Esophagus muscularis mucosa (tissue), 4 donors: ENCODE results near the gene GSS. TPM values are rescaled to one million over a fixed set of nuclear protein-coding genes. Genes with fewer than 3 reads are reported as not detected.

Source experiments
- DNase-seq: peaks from one replicate; pipeline ENCODE4 v3.0.0-alpha.2; 2017; ENCODE audit errors: extremely low spot score
- H3K27ac ChIP-seq, 4 donors: fragments of 200-600 bp; sonication (generic); replicated peaks in 1 of 4; 1 replicate in 3 of 4; 2 replicates in 1 of 4; pipeline ENCODE4 v1.5.1; 2016 to 2019; ENCODE audit warnings: mild to moderate bottlenecking in 1 of 4
- H3K27me3 ChIP-seq, 4 donors: fragments of 200-600 bp; sonication (generic); one replicate each; pipeline versions ENCODE4 v1.5.1 to v1.6.0; 2016 to 2019
- H3K36me3 ChIP-seq, 4 donors: fragments of 200-600 bp; sonication (generic); one replicate each; pipeline ENCODE4 v1.5.1; 2016 to 2019
- H3K4me1 ChIP-seq, 4 donors: fragments of 200-600 bp; sonication (generic); one replicate each; pipeline ENCODE4 v1.5.1; 2016 to 2019
- H3K4me3 ChIP-seq, 4 donors: fragments of 200-600 bp; sonication (generic); 1 replicate in 2 of 4; 2 replicates in 2 of 4; pipeline ENCODE4 v1.5.1; 2016 to 2019; ENCODE audit warnings: mild to moderate bottlenecking in 4 of 4, moderate library complexity in 1 of 4
- H3K9me3 ChIP-seq, 4 donors: fragments of 200-600 bp; sonication (generic); 1 replicate in 3 of 4; 2 replicates in 1 of 4; pipeline ENCODE4 v1.5.1; 2016 to 2019
- CTCF ChIP-seq, 3 experiments: fragments of 200-600 bp in 2 of 3; fragments of 450-650 bp in 1 of 3; sonication (generic) in 2 of 3; IDR thresholded peaks; one replicate each; pipeline ENCODE4 v1.5.1; 2017 to 2019; ENCODE audit warnings: antibody characterized with exemption in 3 of 3, mild to moderate bottlenecking in 2 of 3, moderate library complexity in 1 of 3
- EP300 ChIP-seq: sonication (generic); formaldehyde crosslinking; IDR thresholded peaks from one replicate; pipeline ENCODE4 v1.6.1; 2017; ENCODE audit warnings: antibody characterized with exemption
- POLR2A ChIP-seq: fragments of 450-650 bp; IDR thresholded peaks from one replicate; pipeline ENCODE4 v1.6.1; 2017; ENCODE audit warnings: antibody characterized with exemption, moderate library complexity, mild to moderate bottlenecking, low read depth
- POLR2AphosphoS5 ChIP-seq, 2 donors: sonication (generic); formaldehyde crosslinking; IDR thresholded peaks; one replicate each; pipeline ENCODE4 v1.6.1; 2017; ENCODE audit warnings: antibody characterized with exemption in 2 of 2
- WGBS: methylation state at CpG from one replicate; pipeline ENCODE4 v1.1.5; 2018; 5-methylcytosine and 5-hydroxymethylcytosine counted together
- intact Hi-C: fragments of 100-400 bp; cut with DNase I; formaldehyde crosslinking; loops from one replicate; pipeline ENCODE4 v1.15.1; 2023
- total RNA-seq, 4 donors: library from RNA; depleted of rRNA; stranded (reverse); fragments of >200 nt; gene quantifications; one replicate each; pipeline versions ENCODE4 v1.1.0 to v1.2.1, GENCODE V29; 2016

The GSS gene
- total RNA-seq, 4 donors from 2014 or later, result 27.7 to 36.1 (median 28.5) TPM

GRCh38 chr20:35002426-35003210, 47.0 kb upstream of the GSS start:
- DNase-seq, result no peak
- H3K4me1 ChIP-seq, result peaks cover 0 to 5% (median 3%) of the 10 kb centered on the region in 4 donors
- 93% methylated on average over 7 of the region's 10 CpGs for WGBS
- no peak overlapping the region for H3K27ac ChIP-seq
- intact Hi-C loops, result no loop called here
- TF ChIP-seq POLR2AphosphoS5 (IDR thresholded peaks at IDR 0.05) (no peak), EP300 (no peak), POLR2A (no peak), CTCF (IDR thresholded peaks at IDR 0.05) (no peak)
- no peaks in the 10 kb centered on the region for H3K9me3 ChIP-seq
- H3K27me3 ChIP-seq, result no peaks in the 10 kb centered on the region
- H3K4me3 ChIP-seq, result no peak overlapping the region
- peaks cover 86 to 100% (median 98%) of the 10 kb centered on the region in 4 donors for H3K36me3 ChIP-seq

GRCh38 chr20:35001596-35002362, 46.2 kb upstream of the GSS start:
- peaks cover 0 to 13% (median 11%) of the 10 kb centered on the region in 4 donors for H3K4me1 ChIP-seq
- DNase-seq, result no peak
- intact Hi-C loops, result no loop called here
- WGBS, result 84% methylated on average over 13 of the region's 15 CpGs
- H3K9me3 ChIP-seq, result no peaks in the 10 kb centered on the region
- H3K27me3 ChIP-seq, result no peaks in the 10 kb centered on the region
- peaks cover 77 to 100% (median 94%) of the 10 kb centered on the region in 4 donors for H3K36me3 ChIP-seq
- no peak for TF ChIP-seq POLR2AphosphoS5 (IDR thresholded peaks at IDR 0.05)
- peak in 1 of 3 experiments; percentile 2 for TF ChIP-seq CTCF (IDR thresholded peaks at IDR 0.05)
- H3K4me3 ChIP-seq, result no peak overlapping the region
- no peak overlapping the region for H3K27ac ChIP-seq

- H3K4me3 ChIP-seq, result no peak overlapping the region
- peaks cover 76 to 100% (median 94%) of the 10 kb centered on the region in 4 donors for H3K36me3 ChIP-seq
- WGBS, result 91% methylated on average over 11 of the region's 28 CpGs
- H3K9me3 ChIP-seq, result no peaks in the 10 kb centered on the region
- no peaks in the 10 kb centered on the region for H3K27me3 ChIP-seq
- no peak for TF ChIP-seq EP300
- TF ChIP-seq CTCF (IDR thresholded peaks at IDR 0.05), result no peak
- TF ChIP-seq POLR2AphosphoS5 (IDR thresholded peaks at IDR 0.05), result no peak
- no peak for TF ChIP-seq POLR2A
- no peak for DNase-seq
- H3K4me1 ChIP-seq, result peaks cover 0 to 15% (median 12%) of the 10 kb centered on the region in 4 donors
- no peak overlapping the region for H3K27ac ChIP-seq
- intact Hi-C loops, result no loop called here
Observed at GRCh38 chr20:35000922-35001595, 45.5 kb upstream of the GSS start.

GRCh38 chr20:35000311-35000921, 44.8 kb upstream of the GSS start:
- 93% methylated on average over 18 of the region's 28 CpGs for WGBS
- H3K4me1 ChIP-seq, result peaks cover 0 to 15% (median 12%) of the 10 kb centered on the region in 4 donors

More at GRCh38 chr20:35000311-35000921, 44.8 kb upstream of the GSS start:
- Histone ChIP-seq H3K36me3 (peaks cover 73 to 100% (median 94%) of the 10 kb centered on the region in 4 donors), H3K9me3 (no peaks in the 10 kb centered on the region), H3K4me3 (no peak overlapping the region), H3K27ac (no peak overlapping the region), H3K27me3 (no peaks in the 10 kb centered on the region)
- intact Hi-C loops, result no loop called here
- TF ChIP-seq EP300 (no peak), POLR2AphosphoS5 (IDR thresholded peaks at IDR 0.05) (no peak), CTCF (IDR thresholded peaks at IDR 0.05) (no peak), POLR2A (no peak)
- DNase-seq, result no peak
